ENCODE measurements around the gene ANKRD18A.

The ANKRD18A gene

DNA sequence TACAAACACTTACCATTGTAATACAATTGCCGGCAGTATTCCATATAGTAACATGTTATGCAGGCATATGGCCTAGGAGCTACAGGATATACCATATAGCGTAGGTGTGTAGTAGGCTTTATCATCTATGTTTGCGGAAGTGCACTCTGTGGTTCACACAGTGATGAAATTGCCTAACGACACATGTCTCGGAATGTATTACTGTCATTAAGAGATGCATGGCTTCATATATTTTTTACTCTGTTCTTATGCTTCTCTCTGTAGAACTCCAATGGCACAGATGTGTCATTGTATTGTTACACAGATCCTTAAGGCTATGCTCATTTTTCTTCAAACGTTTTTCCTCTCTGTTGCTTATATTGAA, 19.2 kb upstream of the ANKRD18A start:
- no peak overlapping the region for H3K4me2 ChIP-seq (ENCODE audit: low read length)
- no peak overlapping the region for H3K9ac ChIP-seq (ENCODE audit: low read length)
- H4K20me1 ChIP-seq (ENCODE audit: insufficient read depth, low read length) = no peaks in the 10 kb centered on the region
- no peak overlapping the region for H3K27ac ChIP-seq (ENCODE audit: low read depth, low read length, poor library complexity, severe bottlenecking)
- no peaks in the 10 kb centered on the region for H3F3A ChIP-seq (ENCODE audit: insufficient read depth, low read length)
- no peaks in the 10 kb centered on the region for H3K27me3 ChIP-seq (ENCODE audit: insufficient read depth, low read length)
- no peaks in the 10 kb centered on the region for H3K4me1 ChIP-seq (ENCODE audit: insufficient read depth, low read length, severe bottlenecking)
- no peaks in the 10 kb centered on the region for H3K36me3 ChIP-seq (ENCODE audit: insufficient read depth, low read length)
- no peaks in the 10 kb centered on the region for H3K79me2 ChIP-seq (ENCODE audit: insufficient read depth, low read length)
- TF ChIP-seq, protein P1, sequence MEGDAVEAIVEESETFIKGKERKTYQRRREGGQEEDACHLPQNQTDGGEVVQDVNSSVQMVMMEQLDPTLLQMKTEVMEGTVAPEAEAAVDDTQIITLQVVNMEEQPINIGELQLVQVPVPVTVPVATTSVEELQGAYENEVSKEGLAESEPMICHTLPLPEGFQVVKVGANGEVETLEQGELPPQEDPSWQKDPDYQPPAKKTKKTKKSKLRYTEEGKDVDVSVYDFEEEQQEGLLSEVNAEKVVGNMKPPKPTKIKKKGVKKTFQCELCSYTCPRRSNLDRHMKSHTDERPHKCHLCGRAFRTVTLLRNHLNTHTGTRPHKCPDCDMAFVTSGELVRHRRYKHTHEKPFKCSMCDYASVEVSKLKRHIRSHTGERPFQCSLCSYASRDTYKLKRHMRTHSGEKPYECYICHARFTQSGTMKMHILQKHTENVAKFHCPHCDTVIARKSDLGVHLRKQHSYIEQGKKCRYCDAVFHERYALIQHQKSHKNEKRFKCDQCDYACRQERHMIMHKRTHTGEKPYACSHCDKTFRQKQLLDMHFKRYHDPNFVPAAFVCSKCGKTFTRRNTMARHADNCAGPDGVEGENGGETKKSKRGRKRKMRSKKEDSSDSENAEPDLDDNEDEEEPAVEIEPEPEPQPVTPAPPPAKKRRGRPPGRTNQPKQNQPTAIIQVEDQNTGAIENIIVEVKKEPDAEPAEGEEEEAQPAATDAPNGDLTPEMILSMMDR (IDR thresholded peaks at IDR 0.05; ENCODE audit: low read length) = no peak
- no peak for TF ChIP-seq EZH2 (IDR thresholded peaks at IDR 0.05; ENCODE audit: borderline replicate concordance, low read length)
- H3K9me2 ChIP-seq (ENCODE audit: low read depth, low read length) = no peaks in the 10 kb centered on the region
- H2AFZ ChIP-seq (ENCODE audit: low read length) = no peak overlapping the region
- H3K9me3 ChIP-seq (ENCODE audit: low read length) = no peaks in the 10 kb centered on the region
- no peak overlapping the region for H3K4me3 ChIP-seq (ENCODE audit: low read depth, low read length, poor library complexity, severe bottlenecking)

DNA sequence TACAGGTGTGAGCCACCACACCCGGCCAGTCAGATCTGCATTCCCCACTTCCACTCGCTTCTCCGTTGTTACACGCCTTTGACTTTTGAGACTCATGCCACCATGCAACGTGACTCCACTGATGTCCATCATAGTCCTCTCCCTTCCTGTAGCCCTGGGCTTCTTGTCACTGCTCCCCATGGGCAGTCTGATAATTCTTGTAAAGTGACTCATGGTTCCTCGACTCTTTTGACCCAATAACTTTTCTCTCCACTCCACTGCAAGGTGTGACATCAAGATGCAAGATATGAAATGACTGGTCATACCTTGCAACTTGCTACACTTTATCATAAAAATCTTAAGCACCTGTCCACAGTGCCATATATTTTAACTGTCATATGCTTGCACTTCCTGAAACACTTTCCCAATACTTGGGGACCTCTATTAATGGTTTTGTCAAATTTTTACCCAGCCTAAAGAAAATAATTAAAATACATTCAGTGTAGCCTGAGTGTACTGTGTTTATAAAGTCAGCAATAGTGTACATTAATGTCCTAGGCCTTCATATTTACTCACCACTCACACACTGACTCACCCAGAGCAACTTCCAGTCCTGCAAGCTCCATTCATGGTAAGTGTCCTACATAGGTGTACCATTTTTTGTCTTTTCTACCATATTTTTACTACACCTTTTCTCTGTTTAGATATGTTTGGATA, 18.6 kb upstream of the ANKRD18A start:
- H3K27me3 ChIP-seq (ENCODE audit: insufficient read depth, low read length) = no peaks in the 10 kb centered on the region
- H3K4me1 ChIP-seq (ENCODE audit: insufficient read depth, low read length, severe bottlenecking) = no peaks in the 10 kb centered on the region
- no peak overlapping the region for H3K4me2 ChIP-seq (ENCODE audit: low read length)
- no peak overlapping the region for H3K27ac ChIP-seq (ENCODE audit: low read depth, low read length, poor library complexity, severe bottlenecking)
- H2AFZ ChIP-seq (ENCODE audit: low read length) = no peak overlapping the region
- no peak overlapping the region for H3K9ac ChIP-seq (ENCODE audit: low read length)
- no peaks in the 10 kb centered on the region for H3F3A ChIP-seq (ENCODE audit: insufficient read depth, low read length)
- H3K9me2 ChIP-seq (ENCODE audit: low read depth, low read length) = no peaks in the 10 kb centered on the region
- H3K36me3 ChIP-seq (ENCODE audit: insufficient read depth, low read length) = no peaks in the 10 kb centered on the region
- no peaks in the 10 kb centered on the region for H3K9me3 ChIP-seq (ENCODE audit: low read length)
- no peaks in the 10 kb centered on the region for H4K20me1 ChIP-seq (ENCODE audit: insufficient read depth, low read length)
- no peak for TF ChIP-seq EZH2 (IDR thresholded peaks at IDR 0.05; ENCODE audit: borderline replicate concordance, low read length)
- TF ChIP-seq, protein P1 (IDR thresholded peaks at IDR 0.05; ENCODE audit: low read length) = no peak
- no peak overlapping the region for H3K4me3 ChIP-seq (ENCODE audit: low read depth, low read length, poor library complexity, severe bottlenecking)
- H3K79me2 ChIP-seq (ENCODE audit: insufficient read depth, low read length) = no peaks in the 10 kb centered on the region

DNA sequence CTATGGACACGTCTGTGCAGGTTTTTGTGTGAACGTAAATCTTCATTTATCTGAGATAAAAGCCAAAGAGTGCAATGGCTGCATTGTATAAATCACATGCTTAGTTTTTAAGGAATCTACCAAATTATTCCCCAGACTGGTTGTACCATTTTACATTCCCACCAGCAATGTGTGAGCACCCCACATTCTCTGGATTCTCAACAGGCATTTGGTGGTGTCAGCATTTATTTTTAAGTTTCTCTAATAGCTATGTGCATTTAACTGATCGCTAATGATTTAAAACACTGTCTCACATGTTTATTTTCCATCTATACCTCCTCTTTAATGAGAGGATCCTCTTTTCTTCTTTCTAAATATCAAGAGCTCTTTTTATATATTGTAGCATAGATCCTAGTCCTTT, 13.9 kb upstream of the ANKRD18A start:
- Histone ChIP-seq H3K9ac (ENCODE audit: low read length) (no peak overlapping the region), H3K4me3 (ENCODE audit: low read depth, low read length, poor library complexity, severe bottlenecking) (no peak overlapping the region), H3K4me2 (ENCODE audit: low read length) (no peak overlapping the region), H3F3A (ENCODE audit: insufficient read depth, low read length) (no peaks in the 10 kb centered on the region), H4K20me1 (ENCODE audit: insufficient read depth, low read length) (no peaks in the 10 kb centered on the region), H3K27ac (ENCODE audit: low read depth, low read length, poor library complexity, severe bottlenecking) (no peak overlapping the region), H3K9me2 (ENCODE audit: low read depth, low read length) (no peaks in the 10 kb centered on the region), H3K36me3 (ENCODE audit: insufficient read depth, low read length) (no peaks in the 10 kb centered on the region), H3K4me1 (ENCODE audit: insufficient read depth, low read length, severe bottlenecking) (no peaks in the 10 kb centered on the region), H2AFZ (ENCODE audit: low read length) (no peak overlapping the region), H3K9me3 (ENCODE audit: low read length) (no peaks in the 10 kb centered on the region), H3K79me2 (ENCODE audit: insufficient read depth, low read length) (no peaks in the 10 kb centered on the region), H3K27me3 (ENCODE audit: insufficient read depth, low read length) (no peaks in the 10 kb centered on the region)
- TF ChIP-seq, protein P1 (IDR thresholded peaks at IDR 0.05; ENCODE audit: low read length) = no peak
- no peak for TF ChIP-seq EZH2 (IDR thresholded peaks at IDR 0.05; ENCODE audit: borderline replicate concordance, low read length)

Measured in OCI-LY1 (cell line).